Colonic mucosa (tissue), 4 donors: ENCODE data around the gene PTPRU. TPM values are rescaled to one million over a fixed set of nuclear protein-coding genes. Genes with fewer than 3 reads are reported as not detected.

ENCODE experiments used
- DNase-seq: peaks from one replicate; pipeline ENCODE4 v3.0.0-alpha.2; 2020
- H3K27ac ChIP-seq: fragments of 200-600 bp; one replicate; pipeline ENCODE4 v1.8.0; 2021
- H3K27me3 ChIP-seq: fragments of 200-600 bp; one replicate; pipeline ENCODE4 v1.8.0; 2021
- H3K36me3 ChIP-seq: fragments of 200-600 bp; one replicate; pipeline ENCODE4 v1.8.0; 2021
- H3K4me1 ChIP-seq: fragments of 200-600 bp; one replicate; pipeline ENCODE4 v1.8.0; 2021; ENCODE audit warnings: mild to moderate bottlenecking
- H3K4me3 ChIP-seq: fragments of 200-600 bp; one replicate; pipeline ENCODE4 v1.8.0; 2021
- H3K9ac ChIP-seq, 2 donors: one replicate each; pipeline ENCODE4 v1.7.0; 2013; ENCODE audit warnings: control low read depth in 2 of 2, low read depth in 2 of 2, low read length in 2 of 2
- H3K9me3 ChIP-seq: fragments of 200-600 bp; one replicate; pipeline ENCODE4 v1.8.0; 2021
- CTCF ChIP-seq: fragments of 200-600 bp; IDR thresholded peaks from one replicate; pipeline ENCODE4 v1.8.0; 2022; ENCODE audit warnings: antibody characterized with exemption, mild to moderate bottlenecking
- intact Hi-C: fragments of 100-400 bp; cut with DNase I; formaldehyde crosslinking; loops from one replicate; pipeline ENCODE4 v1.14.1; 2022
- total RNA-seq, 2 donors: library from RNA; stranded (reverse); fragmentation: NEBNext Ultra II Directional in 1 of 2; extraction: Animal tissue kit (Norgen Biotek cat#: 25700) in 1 of 2; gene quantifications; one replicate each; pipeline ENCODE4 v1.2.1, GENCODE V29; 2021
- donor health status: healthy.
- donor health status: DM: no; HTN: no; CAD: no.
- donor health status: DM: no; HTN: no; CAD: no.

The PTPRU gene
- total RNA-seq, 2 donors from 2014 or later = 2.3 to 4.8 TPM

DNA sequence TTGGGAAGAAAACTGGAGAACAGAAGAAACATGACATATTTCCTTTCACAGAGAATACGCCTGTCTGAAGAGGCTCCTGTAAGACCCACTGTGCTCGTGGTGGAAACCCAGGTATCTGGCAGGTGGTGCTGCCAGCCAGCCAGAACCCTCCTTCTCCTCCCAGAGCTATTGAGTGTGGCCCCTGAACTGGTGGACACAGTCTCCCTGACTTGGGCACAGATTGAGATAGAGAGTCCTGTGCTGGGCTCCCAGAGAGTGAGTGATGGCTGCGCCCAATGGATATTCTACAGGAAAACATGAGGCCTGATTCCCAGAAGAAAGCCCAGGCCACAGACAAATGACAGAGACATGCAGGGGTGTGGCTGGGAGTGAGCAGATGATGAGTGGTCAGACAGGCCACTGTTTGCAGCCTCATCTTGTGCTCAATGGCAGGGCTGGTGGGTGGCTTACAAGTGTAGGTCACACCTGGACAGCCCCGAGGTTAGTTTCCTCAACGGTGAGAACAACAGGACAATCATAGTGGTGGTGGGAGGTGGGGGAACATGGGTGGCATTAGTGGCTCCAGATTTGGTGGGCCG is 127.9 kb downstream of the PTPRU start:
- H3K27me3 ChIP-seq = no peaks in the 10 kb centered on the region
- intact Hi-C loops = no loop called here
- no peaks in the 10 kb centered on the region for H3K9me3 ChIP-seq
- H3K4me1 ChIP-seq = no peaks in the 10 kb centered on the region
- no peak overlapping the region for H3K27ac ChIP-seq
- H3K36me3 ChIP-seq = no peaks in the 10 kb centered on the region
- no peak for TF ChIP-seq CTCF
- no peak overlapping the region for H3K9ac ChIP-seq
- DNase-seq = no peak
- H3K4me3 ChIP-seq = no peak overlapping the region

GRCh38 chr1:29365906-29366670 is 129.8 kb downstream of the PTPRU start:
- Histone ChIP-seq H3K9ac (no peak overlapping the region), H3K4me1 (no peaks in the 10 kb centered on the region), H3K4me3 (no peak overlapping the region), H3K9me3 (no peaks in the 10 kb centered on the region), H3K27me3 (no peaks in the 10 kb centered on the region), H3K36me3 (no peaks in the 10 kb centered on the region), H3K27ac (no peak overlapping the region)
- intact Hi-C loops = no loop called here
- no peak for TF ChIP-seq CTCF
- no peak for DNase-seq

DNA sequence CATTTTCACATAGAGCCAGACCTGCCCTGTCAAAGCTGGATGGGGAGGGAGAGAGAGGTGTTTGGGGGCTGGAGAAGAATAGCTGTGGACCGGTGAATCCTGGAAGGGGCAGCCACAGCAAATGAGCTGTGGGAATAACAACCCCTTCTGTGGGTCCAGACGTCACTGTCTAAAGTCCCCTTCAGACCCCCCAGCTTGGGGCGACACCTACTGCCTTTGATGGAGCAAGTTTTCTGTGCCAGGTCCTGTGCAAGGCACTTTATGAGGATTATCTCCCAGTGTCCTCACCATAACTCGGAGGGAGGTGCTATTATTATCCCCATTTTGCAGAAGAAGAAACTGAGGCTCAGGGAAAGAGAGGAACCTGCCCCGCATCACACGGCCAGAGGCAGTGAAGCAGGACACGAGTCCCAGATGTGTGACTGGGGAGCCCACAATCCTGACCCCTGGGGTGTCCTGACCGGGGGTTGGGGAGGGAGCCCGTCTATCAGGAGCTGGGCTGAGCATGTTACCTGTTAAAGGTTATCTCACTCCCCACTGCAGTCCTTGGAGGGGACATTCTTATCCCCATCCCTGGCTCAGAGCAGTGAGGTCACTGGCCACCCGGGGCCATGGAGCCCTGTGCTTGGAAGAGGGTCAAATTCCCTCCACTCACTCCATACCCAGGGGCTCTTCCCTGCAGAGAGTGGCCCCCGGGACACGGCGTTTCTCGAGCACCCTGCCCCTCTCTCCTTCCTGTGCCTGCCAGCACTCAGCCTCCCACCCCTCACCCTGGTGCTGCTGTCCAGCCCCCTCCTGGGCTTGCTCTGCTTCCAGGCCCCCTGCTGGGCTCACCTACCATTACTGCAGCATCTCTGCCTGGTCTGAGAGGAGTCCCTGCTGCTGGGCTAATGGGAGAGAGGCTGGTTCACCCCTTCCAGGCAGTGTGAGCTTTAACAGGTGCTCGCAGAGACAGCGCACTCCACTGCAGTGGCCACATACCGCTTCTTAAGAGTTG is 132.9 kb downstream of the PTPRU start:
- no peaks in the 10 kb centered on the region for H3K4me1 ChIP-seq
- no peak overlapping the region for H3K4me3 ChIP-seq
- H3K36me3 ChIP-seq = no peaks in the 10 kb centered on the region
- no peaks in the 10 kb centered on the region for H3K27me3 ChIP-seq
- intact Hi-C loops = no loop called here
- TF ChIP-seq CTCF = no peak
- H3K9me3 ChIP-seq = no peaks in the 10 kb centered on the region
- H3K9ac ChIP-seq = no peak overlapping the region
- H3K27ac ChIP-seq = no peak overlapping the region
- DNase-seq = no peak

GRCh38 chr1:29370067-29370466 is 133.7 kb downstream of the PTPRU start:
- H3K4me1 ChIP-seq = no peaks in the 10 kb centered on the region
- no peak overlapping the region for H3K27ac ChIP-seq
- no peak for TF ChIP-seq CTCF
- no peak for DNase-seq
- H3K36me3 ChIP-seq = no peaks in the 10 kb centered on the region
- no peak overlapping the region for H3K4me3 ChIP-seq
- H3K9ac ChIP-seq = no peak overlapping the region
- intact Hi-C loops = no loop called here
- no peaks in the 10 kb centered on the region for H3K27me3 ChIP-seq
- H3K9me3 ChIP-seq = no peaks in the 10 kb centered on the region

DNA sequence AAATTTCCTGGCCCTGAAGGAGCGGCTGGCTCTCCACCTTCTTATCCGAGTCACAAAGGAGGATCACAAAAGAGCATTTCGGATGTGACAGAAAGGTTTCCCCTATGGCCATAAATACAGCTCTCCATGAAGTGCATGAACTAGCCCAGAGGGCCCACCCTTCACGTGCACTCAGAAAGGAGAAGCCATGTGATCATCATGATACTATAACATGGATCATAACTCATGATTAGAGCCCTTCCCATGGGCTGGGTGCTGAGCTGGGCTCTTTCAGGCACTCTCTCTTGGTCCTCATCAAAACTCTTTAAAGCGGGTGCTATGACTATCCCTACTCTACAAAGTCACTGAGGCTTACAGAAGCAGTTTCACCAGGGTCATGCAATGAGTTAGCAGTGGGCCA is 135.0 kb downstream of the PTPRU start:
- TF ChIP-seq CTCF = no peak

More for the DNA sequence above, 135.0 kb downstream of the PTPRU start:
- intact Hi-C loops = no loop called here
- Histone ChIP-seq H3K4me3 (no peak overlapping the region), H3K9ac (no peak overlapping the region), H3K36me3 (no peaks in the 10 kb centered on the region), H3K9me3 (no peaks in the 10 kb centered on the region), H3K27ac (no peak overlapping the region), H3K4me1 (no peaks in the 10 kb centered on the region), H3K27me3 (no peaks in the 10 kb centered on the region)
- DNase-seq = no peak
